ENCODE results near the gene CHRNA4. TPM values are rescaled to one million over a fixed set of nuclear protein-coding genes. Genes with fewer than 3 reads are reported as not detected.

The CHRNA4 gene
- polyA plus RNA-seq, 1 donor (not counting 4 experiments of a cell fraction or from before 2014, with no cell fraction given), result not detected

GRCh38 chr20:63330084-63330760 lies 30.9 kb downstream of the CHRNA4 start:
- H3K4me1 ChIP-seq (ENCODE audit: control insufficient read depth, extremely low read depth, insufficient read depth, low read length), result no peaks in the 10 kb centered on the region
- no peaks in the 10 kb centered on the region for H3K36me3 ChIP-seq (ENCODE audit: control insufficient read depth in 2 of 2, extremely low read depth in 1 of 2, insufficient read depth in 2 of 2, low read length in 2 of 2)
- H2AFZ ChIP-seq (ENCODE audit: control insufficient read depth, low read length), result no peak overlapping the region
- dilution Hi-C loops (cut with MboI; ENCODE audit: extremely low pct_ligation_motif_present, low sequenced_read_pairs), result no loop called here
- no peak for FAIRE-seq
- H4K20me1 ChIP-seq (ENCODE audit: control insufficient read depth, extremely low read depth, insufficient read depth, low read length), result no peaks in the 10 kb centered on the region
- H3K4me3 ChIP-seq (ENCODE audit: control insufficient read depth in 2 of 3, extremely low read depth in 1 of 3, insufficient read depth in 2 of 3, low read depth in 1 of 3, low read length in 3 of 3), result no peak overlapping the region
- no peak overlapping the region for H3K9ac ChIP-seq (ENCODE audit: control insufficient read depth, extremely low read depth, insufficient read depth, low read length)
- no peak overlapping the region for H3K4me2 ChIP-seq (ENCODE audit: control insufficient read depth, extremely low read depth, insufficient read depth, low read depth, low read length)
- H3K9me1 ChIP-seq (ENCODE audit: control insufficient read depth, extremely low read depth, insufficient read depth, low read length), result no peaks in the 10 kb centered on the region
- peaks cover 6% of the 10 kb centered on the region for H3K27me3 ChIP-seq (ENCODE audit: control insufficient read depth, extremely low read depth, insufficient read depth, low read length)
- H3K27ac ChIP-seq (ENCODE audit: control insufficient read depth, insufficient read depth, low read length), result no peak overlapping the region
- DNase-seq (ENCODE audit: low read depth, low spot score), result no peak
- H3K9me3 ChIP-seq (ENCODE audit: control insufficient read depth, low read depth, low read length), result peaks cover 2% of the 10 kb centered on the region
- no peaks in the 10 kb centered on the region for H3K79me2 ChIP-seq (ENCODE audit: control insufficient read depth, insufficient read depth, low read length)
- TF ChIP-seq CTCF (optimal IDR thresholded peaks at IDR 0.05 in 1 of 3, IDR thresholded peaks at IDR 0.05 in 1 of 3, conservative IDR thresholded peaks at IDR 0.05 in 1 of 3; ENCODE audit: extremely low read depth in 1 of 3, insufficient read depth in 2 of 3, low read length in 3 of 3) (no peak), EZH2 (IDR thresholded peaks at IDR 0.05; ENCODE audit: low read length) (no peak)

- FAIRE-seq (no peak), DNase-seq (ENCODE audit: low read depth, low spot score) (no peak)
- dilution Hi-C loops (cut with MboI; ENCODE audit: extremely low pct_ligation_motif_present, low sequenced_read_pairs), result no loop called here
- Histone ChIP-seq H3K9me1 (ENCODE audit: control insufficient read depth, extremely low read depth, insufficient read depth, low read length) (no peaks in the 10 kb centered on the region), H3K4me2 (ENCODE audit: control insufficient read depth, extremely low read depth, insufficient read depth, low read depth, low read length) (no peak overlapping the region), H3K27me3 (ENCODE audit: control insufficient read depth, extremely low read depth, insufficient read depth, low read length) (peaks cover 5% of the 10 kb centered on the region), H3K4me1 (ENCODE audit: control insufficient read depth, extremely low read depth, insufficient read depth, low read length) (no peaks in the 10 kb centered on the region), H3K36me3 (ENCODE audit: control insufficient read depth in 2 of 2, extremely low read depth in 1 of 2, insufficient read depth in 2 of 2, low read length in 2 of 2) (no peaks in the 10 kb centered on the region), H3K9me3 (ENCODE audit: control insufficient read depth, low read depth, low read length) (peaks cover 2% of the 10 kb centered on the region), H3K79me2 (ENCODE audit: control insufficient read depth, insufficient read depth, low read length) (no peaks in the 10 kb centered on the region), H3K9ac (ENCODE audit: control insufficient read depth, extremely low read depth, insufficient read depth, low read length) (no peak overlapping the region), H3K4me3 (ENCODE audit: control insufficient read depth in 2 of 3, extremely low read depth in 1 of 3, insufficient read depth in 2 of 3, low read depth in 1 of 3, low read length in 3 of 3) (no peak overlapping the region), H2AFZ (ENCODE audit: control insufficient read depth, low read length) (no peak overlapping the region), H4K20me1 (ENCODE audit: control insufficient read depth, extremely low read depth, insufficient read depth, low read length) (no peaks in the 10 kb centered on the region), H3K27ac (ENCODE audit: control insufficient read depth, insufficient read depth, low read length) (no peak overlapping the region)
- TF ChIP-seq CTCF (optimal IDR thresholded peaks at IDR 0.05 in 1 of 3, IDR thresholded peaks at IDR 0.05 in 1 of 3, conservative IDR thresholded peaks at IDR 0.05 in 1 of 3; ENCODE audit: extremely low read depth in 1 of 3, insufficient read depth in 2 of 3, low read length in 3 of 3) (no peak), EZH2 (IDR thresholded peaks at IDR 0.05; ENCODE audit: low read length) (no peak)
Measured at GRCh38 chr20:63329331-63330083, 31.6 kb downstream of the CHRNA4 start.
